Measurements from ENCODE around the gene L1TD1. TPM values are rescaled to one million over a fixed set of nuclear protein-coding genes. Genes with fewer than 3 reads are reported as not detected.

L1TD1 gene
- polyA plus RNA-seq, 1 donor (not counting 4 experiments of a cell fraction or from before 2014, with no cell fraction given): 0.24 TPM

- no peak overlapping the region for H3K9ac ChIP-seq (ENCODE audit: control insufficient read depth, extremely low read depth, insufficient read depth, low read length)
- no peak overlapping the region for H2AFZ ChIP-seq (ENCODE audit: control insufficient read depth, low read length)
- DNase-seq (ENCODE audit: low read depth, low spot score): no peak
- no peaks in the 10 kb centered on the region for H3K36me3 ChIP-seq (ENCODE audit: control insufficient read depth in 2 of 2, extremely low read depth in 1 of 2, insufficient read depth in 2 of 2, low read length in 2 of 2)
- no peaks in the 10 kb centered on the region for H4K20me1 ChIP-seq (ENCODE audit: control insufficient read depth, extremely low read depth, insufficient read depth, low read length)
- no peak overlapping the region for H3K27ac ChIP-seq (ENCODE audit: control insufficient read depth, insufficient read depth, low read length)
- no peak for FAIRE-seq
- H3K4me3 ChIP-seq (ENCODE audit: control insufficient read depth in 2 of 3, extremely low read depth in 1 of 3, insufficient read depth in 2 of 3, low read depth in 1 of 3, low read length in 3 of 3): no peak overlapping the region
- dilution Hi-C loops (cut with MboI; ENCODE audit: extremely low pct_ligation_motif_present, low sequenced_read_pairs): no loop called here
- no peak overlapping the region for H3K4me2 ChIP-seq (ENCODE audit: control insufficient read depth, extremely low read depth, insufficient read depth, low read depth, low read length)
- H3K9me1 ChIP-seq (ENCODE audit: control insufficient read depth, extremely low read depth, insufficient read depth, low read length): no peaks in the 10 kb centered on the region
- H3K4me1 ChIP-seq (ENCODE audit: control insufficient read depth, extremely low read depth, insufficient read depth, low read length): no peaks in the 10 kb centered on the region
- H3K79me2 ChIP-seq (ENCODE audit: control insufficient read depth, insufficient read depth, low read length): no peaks in the 10 kb centered on the region
- no peaks in the 10 kb centered on the region for H3K27me3 ChIP-seq (ENCODE audit: control insufficient read depth, extremely low read depth, insufficient read depth, low read length)
- no peaks in the 10 kb centered on the region for H3K9me3 ChIP-seq (ENCODE audit: control insufficient read depth, low read depth, low read length)
- TF ChIP-seq CTCF (optimal IDR thresholded peaks at IDR 0.05 in 1 of 3, IDR thresholded peaks at IDR 0.05 in 1 of 3, conservative IDR thresholded peaks at IDR 0.05 in 1 of 3; ENCODE audit: extremely low read depth in 1 of 3, insufficient read depth in 2 of 3, low read length in 3 of 3) (no peak), EZH2 (IDR thresholded peaks at IDR 0.05; ENCODE audit: low read length) (no peak)
These were observed 7.1 kb upstream of the L1TD1 start for GRCh38 chr1:62187548-62187947.

- H3K27ac ChIP-seq (ENCODE audit: control insufficient read depth, insufficient read depth, low read length): no peak overlapping the region
- dilution Hi-C loops (cut with MboI; ENCODE audit: extremely low pct_ligation_motif_present, low sequenced_read_pairs): no loop called here
- H3K4me1 ChIP-seq (ENCODE audit: control insufficient read depth, extremely low read depth, insufficient read depth, low read length): no peaks in the 10 kb centered on the region
- H4K20me1 ChIP-seq (ENCODE audit: control insufficient read depth, extremely low read depth, insufficient read depth, low read length): no peaks in the 10 kb centered on the region
- TF ChIP-seq CTCF (optimal IDR thresholded peaks at IDR 0.05 in 1 of 3, IDR thresholded peaks at IDR 0.05 in 1 of 3, conservative IDR thresholded peaks at IDR 0.05 in 1 of 3; ENCODE audit: extremely low read depth in 1 of 3, insufficient read depth in 2 of 3, low read length in 3 of 3) (no peak), EZH2 (IDR thresholded peaks at IDR 0.05; ENCODE audit: low read length) (no peak)
- H3K79me2 ChIP-seq (ENCODE audit: control insufficient read depth, insufficient read depth, low read length): no peaks in the 10 kb centered on the region
- H3K36me3 ChIP-seq (ENCODE audit: control insufficient read depth in 2 of 2, extremely low read depth in 1 of 2, insufficient read depth in 2 of 2, low read length in 2 of 2): no peaks in the 10 kb centered on the region
- no peaks in the 10 kb centered on the region for H3K27me3 ChIP-seq (ENCODE audit: control insufficient read depth, extremely low read depth, insufficient read depth, low read length)
- no peaks in the 10 kb centered on the region for H3K9me1 ChIP-seq (ENCODE audit: control insufficient read depth, extremely low read depth, insufficient read depth, low read length)
- no peak overlapping the region for H2AFZ ChIP-seq (ENCODE audit: control insufficient read depth, low read length)
- no peak overlapping the region for H3K4me3 ChIP-seq (ENCODE audit: control insufficient read depth in 2 of 3, extremely low read depth in 1 of 3, insufficient read depth in 2 of 3, low read depth in 1 of 3, low read length in 3 of 3)
- FAIRE-seq (no peak), DNase-seq (ENCODE audit: low read depth, low spot score) (no peak)
- H3K9ac ChIP-seq (ENCODE audit: control insufficient read depth, extremely low read depth, insufficient read depth, low read length): no peak overlapping the region
- H3K4me2 ChIP-seq (ENCODE audit: control insufficient read depth, extremely low read depth, insufficient read depth, low read depth, low read length): no peak overlapping the region
- no peaks in the 10 kb centered on the region for H3K9me3 ChIP-seq (ENCODE audit: control insufficient read depth, low read depth, low read length)
These were observed 6.5 kb upstream of the L1TD1 start for GRCh38 chr1:62188111-62188510.

Data from keratinocyte (primary cell).